NCI-H526 (cell line): ENCODE results near the gene TNNT1.

Source experiments
- DNase-seq, 2 experiments: peaks; one replicate each; lab custom pipeline; 2025; lab: John Stamatoyannopoulos, UW

Gene TNNT1

DNA sequence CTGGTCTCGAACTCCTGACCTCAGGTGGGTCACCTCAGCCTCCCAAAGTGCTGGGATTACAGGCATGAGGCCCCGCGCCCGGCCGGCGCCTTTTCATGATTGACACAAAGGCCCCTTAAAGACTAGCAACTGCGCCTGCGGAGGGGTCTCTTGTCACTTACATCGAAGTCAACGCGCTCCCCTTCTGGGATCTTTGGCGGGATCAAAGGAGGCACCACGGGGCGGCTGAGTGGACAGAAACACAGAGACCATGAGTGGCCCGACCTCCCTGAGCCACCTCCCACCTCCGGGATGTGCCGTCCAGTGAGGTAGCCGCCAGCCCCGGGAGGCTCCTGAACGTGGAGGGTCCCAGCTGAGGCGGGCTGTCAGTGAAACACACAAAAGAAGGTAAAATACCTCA lies 7.3 kb downstream of the TNNT1 start:
- no peak for DNase-seq

- no peak for DNase-seq
Observed at GRCh38 chr19:55137915-55138314, 11.1 kb downstream of the TNNT1 start.

GRCh38 chr19:55136399-55137102 lies 12.5 kb downstream of the TNNT1 start:
- no peak for DNase-seq

GRCh38 chr19:55134736-55135135 lies 14.3 kb downstream of the TNNT1 start:
- DNase-seq: peak in 1 of 2 experiments; percentile 27

DNA sequence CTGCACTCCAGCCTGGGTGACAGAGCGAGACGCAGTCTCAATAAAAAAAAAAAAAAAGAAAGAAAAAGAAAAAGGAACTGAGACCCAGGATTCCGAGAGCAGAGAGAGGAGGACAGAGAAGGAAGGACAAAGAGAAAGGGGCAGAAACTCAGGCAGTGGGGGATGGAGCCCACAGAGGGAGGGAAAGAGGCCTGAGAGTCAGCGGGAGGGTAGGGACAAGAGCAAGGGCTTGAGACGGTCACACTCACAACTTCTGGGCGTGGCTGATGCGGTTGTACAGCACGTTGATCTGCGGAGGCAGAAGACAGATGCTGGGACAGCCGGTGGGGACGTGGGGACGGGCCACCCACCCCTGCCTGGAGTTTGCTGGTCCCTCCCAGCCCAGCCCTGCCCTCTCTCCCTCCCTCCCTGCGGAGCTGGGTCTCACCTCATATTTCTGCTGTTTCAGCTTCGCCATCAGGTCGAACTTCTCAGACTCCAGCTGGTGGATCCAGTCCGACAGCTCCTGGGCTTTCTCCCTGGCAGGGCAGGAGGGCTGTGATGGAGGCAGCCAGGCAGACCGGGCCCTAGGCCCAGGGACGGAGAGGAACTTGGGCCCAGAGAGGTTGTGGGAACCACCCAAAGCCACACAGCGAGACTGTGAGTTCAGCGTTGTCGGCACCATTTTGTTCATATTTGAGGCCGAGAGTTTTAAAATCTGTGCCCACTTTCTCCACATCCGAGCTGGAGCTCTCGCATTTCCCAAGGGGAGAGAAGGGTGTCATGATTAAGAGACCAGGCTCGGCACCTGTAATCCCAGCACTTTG lies 15.2 kb downstream of the TNNT1 start:
- peak in 1 of 2 experiments; percentile 25 for DNase-seq

DNA sequence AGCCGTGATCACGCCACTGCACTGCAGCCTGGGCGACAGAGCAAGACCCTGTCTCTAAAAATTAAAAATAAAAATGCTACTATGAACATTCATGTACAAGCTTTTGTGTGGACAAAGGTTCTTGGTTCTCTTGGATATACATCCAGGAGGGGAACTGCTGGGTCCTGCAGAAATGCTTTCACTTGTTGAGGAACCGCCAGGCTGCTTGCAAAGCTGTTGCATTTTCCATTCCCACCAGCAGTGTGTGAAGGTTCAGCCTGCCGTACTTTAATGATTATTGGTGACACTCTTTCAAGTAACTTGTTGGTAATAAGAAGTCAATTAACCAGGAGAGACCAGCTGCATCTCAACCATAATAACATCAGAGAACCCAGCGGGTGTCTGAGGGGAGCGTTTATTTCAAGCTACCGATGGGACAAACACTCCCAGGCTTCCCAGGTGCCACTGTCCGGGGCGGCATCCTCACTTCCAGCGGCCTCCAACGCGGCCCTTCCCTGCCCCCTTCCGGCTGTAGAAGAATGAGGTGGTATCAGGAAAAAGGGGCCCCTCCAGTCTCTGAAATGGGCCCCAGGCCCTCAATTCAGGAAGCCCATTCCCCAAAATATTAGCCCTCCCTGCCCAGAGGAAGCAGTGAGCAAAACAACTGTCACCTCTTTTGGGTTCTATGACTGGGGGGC lies 16.4 kb downstream of the TNNT1 start:
- DNase-seq: no peak

DNA sequence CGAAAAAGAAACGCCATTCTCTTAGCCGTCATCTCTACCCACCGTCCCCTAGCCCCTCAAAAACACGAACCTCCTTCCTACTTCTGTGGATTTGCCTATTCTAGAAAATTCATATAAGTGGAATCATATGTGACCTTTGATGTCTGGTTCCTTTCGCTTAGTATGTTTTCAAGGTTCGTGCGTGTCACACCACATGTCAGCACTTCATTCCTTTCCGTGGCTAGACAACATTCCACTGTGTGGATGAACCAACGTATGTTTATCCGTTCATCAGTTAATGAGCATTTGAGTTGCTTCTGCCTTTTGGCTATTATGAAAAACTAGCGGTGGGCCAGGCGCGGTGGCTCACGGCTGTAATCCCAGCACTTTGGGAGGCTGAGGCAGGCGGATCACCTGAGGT lies 17.6 kb downstream of the TNNT1 start:
- DNase-seq: no peak

DNA sequence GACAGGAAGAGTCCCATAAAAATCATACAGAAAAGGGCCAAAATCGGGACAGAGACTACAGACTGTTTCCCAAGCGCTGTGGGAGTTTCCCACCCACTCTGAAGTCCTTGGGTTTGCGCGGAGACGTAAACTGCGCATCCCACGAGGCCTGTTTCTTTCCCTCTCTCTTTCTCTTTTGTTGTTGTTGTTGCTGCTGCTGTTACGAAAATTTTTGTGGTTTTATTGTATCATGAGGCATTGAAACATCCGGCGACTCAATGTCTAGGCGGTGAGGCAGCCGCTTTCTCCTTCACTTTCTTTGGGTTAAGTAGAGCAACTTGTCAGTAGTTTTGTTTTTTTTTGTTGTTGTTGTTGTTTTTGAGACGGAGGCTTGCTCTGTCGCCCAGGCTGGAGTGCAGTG lies 30.0 kb downstream of the TNNT1 start:
- no peak for DNase-seq

GRCh38 chr19:55118401-55118991 lies 30.5 kb downstream of the TNNT1 start:
- DNase-seq: no peak

- DNase-seq: peak; percentile 98 to 100
Observed at GRCh38 chr19:55117663-55118391, 31.2 kb downstream of the TNNT1 start.

DNA sequence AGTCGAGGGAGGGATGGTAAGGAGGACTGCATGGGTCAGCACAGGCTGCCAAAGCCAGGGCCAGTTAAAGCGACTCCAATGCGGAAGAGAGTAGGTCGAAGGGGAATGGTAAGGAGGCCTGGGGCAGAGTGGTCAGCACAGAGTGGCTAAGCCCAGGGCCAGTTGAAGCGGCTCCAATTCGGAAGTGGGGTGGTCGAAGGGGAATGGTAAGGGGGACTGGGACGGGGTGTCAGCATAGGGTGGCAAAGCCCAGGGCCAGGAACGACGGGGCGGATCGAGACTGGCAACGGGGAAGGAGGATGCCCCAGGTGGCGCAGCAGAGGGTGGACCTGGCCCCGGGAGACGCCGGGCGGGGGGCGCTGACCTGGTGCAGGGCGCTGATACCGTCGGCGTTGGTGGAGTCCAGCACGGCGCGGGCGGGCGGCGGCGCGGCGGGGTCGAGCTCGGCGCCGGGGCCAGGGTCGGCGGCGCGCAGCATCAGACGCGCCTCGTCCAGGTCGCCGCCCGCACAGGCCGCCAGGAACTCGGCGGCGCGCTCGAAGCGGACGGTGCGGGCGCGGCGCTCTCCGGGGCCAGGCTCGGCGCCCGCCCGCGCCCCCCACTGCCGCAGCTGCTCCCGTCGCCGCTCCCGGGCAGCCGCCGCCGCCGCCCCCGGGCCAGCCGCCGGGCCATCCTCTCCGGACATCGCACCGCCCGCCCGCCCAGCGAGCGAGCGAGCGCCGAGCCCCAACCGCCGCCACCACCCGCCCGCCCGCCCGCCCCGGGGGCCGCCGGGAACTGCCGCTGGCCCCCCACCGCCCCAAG lies 31.9 kb downstream of the TNNT1 start, which contains the start of gene PPP1R12C:
Gene PPP1R12C, minus strand, starts transcription at position 779 of the 804 bp plus-strand sequence. Its CDS starts 94 bp downstream, at position 685.
- DNase-seq: no peak

- peak in 1 of 2 experiments; percentile 63 for DNase-seq
Observed at GRCh38 chr19:55116232-55116858, 32.7 kb downstream of the TNNT1 start.

DNA sequence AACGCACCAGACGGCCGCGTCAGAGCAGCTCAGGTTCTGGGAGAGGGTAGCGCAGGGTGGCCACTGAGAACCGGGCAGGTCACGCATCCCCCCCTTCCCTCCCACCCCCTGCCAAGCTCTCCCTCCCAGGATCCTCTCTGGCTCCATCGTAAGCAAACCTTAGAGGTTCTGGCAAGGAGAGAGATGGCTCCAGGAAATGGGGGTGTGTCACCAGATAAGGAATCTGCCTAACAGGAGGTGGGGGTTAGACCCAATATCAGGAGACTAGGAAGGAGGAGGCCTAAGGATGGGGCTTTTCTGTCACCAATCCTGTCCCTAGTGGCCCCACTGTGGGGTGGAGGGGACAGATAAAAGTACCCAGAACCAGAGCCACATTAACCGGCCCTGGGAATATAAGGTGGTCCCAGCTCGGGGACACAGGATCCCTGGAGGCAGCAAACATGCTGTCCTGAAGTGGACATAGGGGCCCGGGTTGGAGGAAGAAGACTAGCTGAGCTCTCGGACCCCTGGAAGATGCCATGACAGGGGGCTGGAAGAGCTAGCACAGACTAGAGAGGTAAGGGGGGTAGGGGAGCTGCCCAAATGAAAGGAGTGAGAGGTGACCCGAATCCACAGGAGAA lies 33.5 kb downstream of the TNNT1 start:
- DNase-seq: no peak

GRCh38 chr19:55114566-55115145 lies 34.4 kb downstream of the TNNT1 start:
- DNase-seq: no peak

DNA sequence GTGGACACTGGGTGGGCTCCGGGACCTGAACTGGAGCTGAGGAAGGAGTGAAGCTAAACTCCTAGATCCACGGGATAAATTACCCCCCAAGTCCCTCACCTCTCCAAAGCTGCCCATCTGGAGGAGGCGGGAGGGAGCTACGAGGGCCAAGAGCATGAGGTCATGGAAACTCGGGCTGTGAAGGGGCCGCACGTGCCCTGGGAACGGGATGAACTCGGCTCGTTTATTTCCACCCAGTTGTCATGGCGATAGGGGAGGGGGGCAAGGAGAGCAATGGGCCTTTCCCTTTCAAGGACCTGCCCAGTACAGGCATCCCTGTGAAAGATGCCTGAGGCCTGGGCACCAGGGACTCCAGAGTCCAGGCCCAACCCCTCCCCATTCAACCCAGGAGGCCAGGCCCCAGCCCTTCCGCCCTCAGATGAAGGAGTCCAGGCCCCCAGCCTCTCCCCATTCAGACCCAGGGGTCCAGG lies 35.4 kb downstream of the TNNT1 start:
- peak in 1 of 2 experiments; percentile 50 for DNase-seq

GRCh38 chr19:55112777-55113569 lies 36.0 kb downstream of the TNNT1 start:
- no peak for DNase-seq

DNA sequence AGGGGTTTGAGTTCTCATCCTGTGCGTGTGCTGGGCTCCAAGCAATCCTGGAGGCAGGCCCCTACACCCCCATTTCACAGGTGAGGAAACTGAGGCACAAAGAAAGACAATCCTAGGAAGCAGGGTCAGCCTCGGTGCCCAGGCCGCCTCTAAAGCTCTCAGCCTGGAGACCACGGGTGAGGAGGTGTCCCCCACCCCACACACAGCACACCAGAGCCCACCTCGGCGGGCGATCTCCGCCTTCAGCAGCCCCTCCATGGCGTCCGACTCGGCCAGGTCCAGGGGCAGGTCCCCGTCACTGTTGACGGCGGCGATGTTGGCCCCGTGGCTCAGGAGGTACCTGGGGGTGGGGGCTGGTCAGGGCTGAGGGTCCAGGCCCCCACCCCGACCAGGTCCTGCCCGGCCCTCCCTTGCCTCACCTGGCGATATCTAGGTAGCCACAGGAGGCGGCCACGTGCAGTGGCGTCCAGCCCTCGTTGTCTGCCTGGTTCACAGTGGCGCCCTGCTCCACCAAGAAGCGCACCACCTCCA lies 36.7 kb downstream of the TNNT1 start:
- no peak for DNase-seq

DNA sequence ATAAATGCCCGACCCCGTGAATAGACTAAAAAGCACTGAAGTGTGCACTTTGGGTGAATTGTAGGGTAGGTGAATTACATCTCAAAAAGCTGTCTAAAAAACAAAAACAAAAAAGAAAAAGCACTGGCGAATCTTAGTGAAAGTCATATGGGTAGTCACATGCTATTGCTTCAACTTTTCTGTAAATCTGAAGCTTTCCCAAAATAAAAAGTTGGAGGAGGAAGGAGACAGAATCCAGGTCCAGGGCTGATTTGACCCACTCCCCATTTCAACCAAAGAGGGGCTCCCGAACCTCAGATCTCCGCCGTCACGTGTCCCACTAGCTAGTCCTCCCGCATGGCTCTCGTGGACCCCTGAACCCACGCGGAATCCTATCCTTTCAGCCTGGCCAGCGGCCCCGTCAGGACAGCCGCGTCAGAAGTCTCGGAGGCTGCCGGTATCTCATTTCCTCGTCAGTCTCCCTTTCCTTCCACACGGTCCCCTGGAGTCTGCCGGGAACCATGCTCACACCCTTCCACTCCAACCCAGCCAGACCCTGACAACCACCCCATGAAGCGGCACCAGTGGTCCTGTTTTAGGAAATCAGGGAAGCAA lies 37.7 kb downstream of the TNNT1 start:
- DNase-seq: no peak
